HEK293T (cell line): ENCODE data around the gene CDC42EP3.
A peak's percentile ranks its signal among the peaks of the same experiment; 100 is the strongest.

Experiments used
- CTCF ChIA-PET: fragments of 350-600 bp; formaldehyde crosslinking; extraction: SDS; loops from one replicate; lab custom pipeline; 2021; ENCODE audit warnings: antibody characterized with exemption, inconsistent platforms; lab: Yijun Ruan, JAX
- POLR2A ChIA-PET: fragments of 350-600 bp; formaldehyde crosslinking; extraction: SDS; loops from one replicate; lab custom pipeline; 2020; ENCODE audit warnings: antibody characterized with exemption, inconsistent platforms; lab: Yijun Ruan, JAX
- DNase-seq: peaks from one replicate; pipeline ENCODE4 v3.0.0; 2012; ENCODE audit warnings: mixed read lengths; ENCODE audit errors: extremely low spot score
- ARNT ChIP-seq: fragments of 450-650 bp; IDR thresholded peaks from 2 replicates; pipeline ENCODE4 v1.6.1; 2017; ENCODE audit warnings: mild to moderate bottlenecking
- BHLHE40 ChIP-seq: fragments of 450-650 bp; IDR thresholded peaks from 2 replicates; pipeline ENCODE4 v1.6.1; 2016; ENCODE audit warnings: mild to moderate bottlenecking, moderate library complexity, borderline replicate concordance
- CTBP1 ChIP-seq: fragments of 450-650 bp; IDR thresholded peaks from 2 replicates; pipeline ENCODE4 v1.6.1; 2016; ENCODE audit warnings: borderline replicate concordance
- ELF4 ChIP-seq: fragments of 450-650 bp; IDR thresholded peaks from 2 replicates; pipeline ENCODE4 v1.6.1; 2017; ENCODE audit warnings: antibody characterized with exemption
- FOXA1 ChIP-seq: fragments of 450-650 bp; IDR thresholded peaks from 2 replicates; pipeline ENCODE4 v1.6.1; 2016; ENCODE audit warnings: mild to moderate bottlenecking
- FOXK2 ChIP-seq: fragments of 450-650 bp; IDR thresholded peaks from 2 replicates; pipeline ENCODE4 v1.6.1; 2016; ENCODE audit warnings: mild to moderate bottlenecking
- FOXM1 ChIP-seq: fragments of 450-650 bp; IDR thresholded peaks from 2 replicates; pipeline ENCODE4 v1.6.1; 2017; ENCODE audit warnings: mild to moderate bottlenecking, borderline replicate concordance
- HDGF ChIP-seq: fragments of 450-650 bp; IDR thresholded peaks from 2 replicates; pipeline ENCODE4 v1.6.1; 2017; ENCODE audit warnings: antibody characterized with exemption, borderline replicate concordance
- L3MBTL2 ChIP-seq: fragments of 450-650 bp; conservative IDR thresholded peaks from 2 replicates; pipeline ENCODE4 v1.6.1; 2016; ENCODE audit warnings: mild to moderate bottlenecking
- LEF1 ChIP-seq: fragments of 450-650 bp; IDR thresholded peaks from 2 replicates; pipeline ENCODE4 v1.6.1; 2017; ENCODE audit warnings: mild to moderate bottlenecking, borderline replicate concordance
- NFRKB ChIP-seq: fragments of 450-650 bp; IDR thresholded peaks from 2 replicates; pipeline ENCODE4 v1.6.1; 2016; ENCODE audit warnings: mild to moderate bottlenecking, moderate library complexity
- SP1 ChIP-seq: fragments of 450-650 bp; IDR thresholded peaks from 2 replicates; pipeline ENCODE4 v1.6.1; 2017
- SUZ12 ChIP-seq: fragments of 450-650 bp; IDR thresholded peaks from 2 replicates; pipeline ENCODE4 v1.6.1; 2016; ENCODE audit warnings: mild to moderate bottlenecking
- TARDBP ChIP-seq: fragments of 450-650 bp; IDR thresholded peaks from 2 replicates; pipeline ENCODE4 v1.6.1; 2016
- ZNF384 ChIP-seq: fragments of 450-650 bp; IDR thresholded peaks from 2 replicates; pipeline ENCODE4 v1.6.1; 2016
- TF ChIP-seq, protein P1 (sequence below): fragments of 450-650 bp; IDR thresholded peaks from 2 replicates; pipeline ENCODE4 v1.6.1; 2016

Gene CDC42EP3, protein sequence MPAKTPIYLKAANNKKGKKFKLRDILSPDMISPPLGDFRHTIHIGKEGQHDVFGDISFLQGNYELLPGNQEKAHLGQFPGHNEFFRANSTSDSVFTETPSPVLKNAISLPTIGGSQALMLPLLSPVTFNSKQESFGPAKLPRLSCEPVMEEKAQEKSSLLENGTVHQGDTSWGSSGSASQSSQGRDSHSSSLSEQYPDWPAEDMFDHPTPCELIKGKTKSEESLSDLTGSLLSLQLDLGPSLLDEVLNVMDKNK

DNA sequence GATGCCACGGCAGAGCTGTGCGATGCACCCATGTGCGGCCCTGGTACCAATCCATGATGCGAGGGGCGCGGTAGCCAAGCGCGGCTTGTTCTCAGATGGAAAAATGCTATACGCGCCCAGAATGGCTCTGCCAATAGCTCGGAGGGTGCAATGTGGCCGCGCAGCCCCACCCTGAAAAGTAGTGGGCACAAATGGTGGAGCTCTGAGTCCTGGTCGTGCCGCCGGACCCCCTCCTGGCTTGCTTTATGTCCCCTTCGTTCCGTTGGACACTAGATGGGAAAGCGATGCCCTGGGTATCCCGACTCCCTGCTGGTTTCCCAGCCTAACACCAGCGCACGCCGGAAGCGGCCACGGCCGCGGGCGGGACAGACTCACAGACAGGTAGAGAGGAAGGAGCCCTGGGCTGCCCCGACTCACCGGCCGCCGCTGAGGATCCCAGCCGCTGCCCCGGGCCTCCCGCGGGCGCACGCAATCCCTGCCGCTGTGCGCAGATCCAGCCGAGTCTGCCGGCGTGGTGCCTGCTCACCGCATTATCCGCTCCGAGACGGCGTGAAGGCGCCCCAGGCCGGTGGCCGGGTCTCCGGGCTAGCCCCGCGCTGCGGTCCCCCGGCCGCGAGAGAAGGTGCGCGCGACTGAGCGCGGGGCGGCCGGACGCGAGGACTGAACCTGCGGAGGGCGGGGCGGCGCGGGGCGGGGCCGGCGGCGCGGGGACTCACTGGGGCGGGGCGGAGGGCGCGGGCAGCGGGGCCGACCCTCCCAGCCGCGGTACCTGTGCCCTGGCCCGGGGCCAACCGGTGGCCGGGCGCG is at the start of gene CDC42EP3:
Gene CDC42EP3, minus strand, starts transcription at position 634 of the 807 bp plus-strand sequence. CDS start 25,055 bp downstream, outside the sequence.
- POLR2A ChIA-PET = interaction anchor here (0.7 to 1.2 kb wide), 10 partner anchors 14 to 165 kb away, joined by 3 to 5 read pairs (median 3); no protein-coding TSS in a partner anchor
- no peak for TF ChIP-seq CTBP1
- no peak for TF ChIP-seq HDGF
- TF ChIP-seq ARNT = no peak
- no peak for TF ChIP-seq FOXK2
- TF ChIP-seq, protein P1, sequence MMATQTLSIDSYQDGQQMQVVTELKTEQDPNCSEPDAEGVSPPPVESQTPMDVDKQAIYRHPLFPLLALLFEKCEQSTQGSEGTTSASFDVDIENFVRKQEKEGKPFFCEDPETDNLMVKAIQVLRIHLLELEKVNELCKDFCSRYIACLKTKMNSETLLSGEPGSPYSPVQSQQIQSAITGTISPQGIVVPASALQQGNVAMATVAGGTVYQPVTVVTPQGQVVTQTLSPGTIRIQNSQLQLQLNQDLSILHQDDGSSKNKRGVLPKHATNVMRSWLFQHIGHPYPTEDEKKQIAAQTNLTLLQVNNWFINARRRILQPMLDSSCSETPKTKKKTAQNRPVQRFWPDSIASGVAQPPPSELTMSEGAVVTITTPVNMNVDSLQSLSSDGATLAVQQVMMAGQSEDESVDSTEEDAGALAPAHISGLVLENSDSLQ = no peak
- TF ChIP-seq FOXA1 = no peak
- no peak for TF ChIP-seq ELF4
- no peak for TF ChIP-seq LEF1
- TF ChIP-seq ZNF384 = no peak
- no peak for TF ChIP-seq NFRKB
- no peak for TF ChIP-seq SUZ12
- TF ChIP-seq FOXM1 = no peak
- TF ChIP-seq SP1 = no peak
- TF ChIP-seq L3MBTL2 = no peak
- CTCF ChIA-PET = no interaction called here
- peak; percentile 67 for DNase-seq

DNA sequence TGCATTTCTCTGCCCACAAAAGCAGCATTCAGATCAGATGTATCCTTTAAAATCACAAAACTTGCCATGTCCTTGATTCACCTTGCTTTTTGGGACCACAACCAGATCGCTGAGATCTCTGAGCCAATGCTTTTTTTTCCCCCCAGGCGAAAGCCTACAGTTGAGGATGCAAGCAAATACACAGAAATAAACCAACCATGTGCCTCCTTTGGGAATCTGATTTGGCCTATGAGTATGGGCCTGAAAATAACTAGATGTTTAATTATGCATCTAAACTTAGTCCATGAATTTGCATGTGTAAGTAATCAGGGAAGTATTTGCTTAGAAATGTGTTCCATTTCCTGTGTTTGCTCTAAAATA is 49.7 kb upstream of the CDC42EP3 start:
- CTCF ChIA-PET = no interaction called here
- no peak for DNase-seq
- POLR2A ChIA-PET = no interaction called here

DNA sequence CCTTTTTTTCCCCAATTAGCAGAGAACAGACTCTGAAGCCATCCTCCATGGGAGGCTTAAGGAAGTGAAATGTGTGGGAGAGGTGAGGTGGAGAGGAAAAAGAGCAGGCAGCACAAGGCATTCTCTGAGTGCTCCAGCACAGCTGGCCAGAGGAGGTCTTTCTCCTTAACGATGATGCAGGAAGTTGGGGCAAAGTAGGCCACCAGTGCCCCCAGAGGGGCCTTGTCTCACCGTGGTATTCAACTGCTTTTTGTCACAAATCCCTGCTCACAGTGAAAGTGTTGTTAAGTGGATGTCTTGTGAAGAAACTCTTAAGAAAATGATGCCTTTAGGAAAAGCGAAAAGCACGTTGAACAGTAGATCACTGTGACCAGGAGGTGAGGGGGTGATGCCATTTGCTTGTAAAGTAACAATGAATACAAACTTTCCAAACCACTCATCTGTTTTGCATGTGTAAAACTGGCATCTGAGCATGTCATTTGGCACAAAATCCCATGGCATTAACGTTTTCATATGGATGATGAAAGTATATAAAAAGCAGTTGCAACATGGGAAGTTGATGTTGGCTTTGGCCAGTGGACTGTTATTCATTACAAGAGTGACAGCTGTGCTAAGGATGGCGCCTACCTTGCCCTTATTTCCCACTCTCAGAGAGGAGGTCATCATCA is 49.2 kb upstream of the CDC42EP3 start:
- no peak for TF ChIP-seq ARNT
- TF ChIP-seq LEF1 = no peak
- no peak for TF ChIP-seq SP1
- no peak for TF ChIP-seq TARDBP
- no peak for TF ChIP-seq FOXK2
- TF ChIP-seq SUZ12 = no peak
- TF ChIP-seq, protein P1 = no peak
- no peak for TF ChIP-seq HDGF
- TF ChIP-seq BHLHE40 = no peak
- no peak for TF ChIP-seq FOXA1
- TF ChIP-seq FOXM1 = no peak
- DNase-seq = no peak
- ChIA-PET CTCF (no interaction called here), POLR2A (interaction anchor here (1.0 kb wide), 1 partner anchor 49 kb away, joined by 3 read pairs; no protein-coding TSS in a partner anchor)

More for the DNA sequence above, 49.7 kb upstream of the CDC42EP3 start:
- TF ChIP-seq FOXA1 (no peak), BHLHE40 (no peak), ARNT (no peak), SUZ12 (no peak)
- TF ChIP-seq, protein P1 = no peak

DNA sequence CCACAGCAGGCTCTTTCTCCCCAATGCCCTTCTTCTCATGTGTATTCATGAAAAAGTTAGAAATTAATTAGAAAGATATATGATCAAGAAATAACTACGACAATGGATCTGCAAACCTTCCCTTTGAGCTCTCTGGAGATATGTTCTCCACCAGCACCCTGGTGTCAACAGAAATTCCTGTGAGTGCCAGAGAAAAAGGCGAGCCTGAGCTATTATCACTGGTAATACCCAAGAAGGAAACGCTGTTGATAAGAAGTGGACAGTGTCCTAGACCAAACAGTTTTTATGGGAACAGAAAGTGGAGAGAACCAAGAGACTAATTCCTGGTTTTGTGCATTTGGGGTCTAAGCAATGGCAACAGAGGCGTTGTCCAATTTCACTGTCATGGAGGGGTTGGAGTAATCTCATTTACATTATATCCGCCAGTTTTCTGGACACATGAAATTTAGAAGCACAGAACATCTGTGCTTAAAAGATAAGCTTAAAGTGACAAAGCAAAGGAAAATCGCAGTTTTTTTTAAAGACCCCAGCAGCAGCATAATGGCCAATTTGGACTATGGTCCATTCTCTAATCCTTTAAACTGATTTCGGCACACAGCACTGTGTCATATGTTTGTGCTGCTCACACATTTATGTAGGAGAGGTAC is 47.2 kb upstream of the CDC42EP3 start:
- TF ChIP-seq FOXK2 (no peak), TARDBP (no peak), ZNF384 (no peak), FOXM1 (no peak), LEF1 (no peak), HDGF (no peak), FOXA1 (no peak), ELF4 (no peak), BHLHE40 (no peak), SP1 (no peak), NFRKB (no peak)
- TF ChIP-seq, protein P1 = no peak
- ChIA-PET CTCF (interaction anchor here (0.6 kb wide), 1 partner anchor 120 kb away, joined by 3 read pairs; no protein-coding TSS in a partner anchor), POLR2A (no interaction called here)
- no peak for DNase-seq

DNA sequence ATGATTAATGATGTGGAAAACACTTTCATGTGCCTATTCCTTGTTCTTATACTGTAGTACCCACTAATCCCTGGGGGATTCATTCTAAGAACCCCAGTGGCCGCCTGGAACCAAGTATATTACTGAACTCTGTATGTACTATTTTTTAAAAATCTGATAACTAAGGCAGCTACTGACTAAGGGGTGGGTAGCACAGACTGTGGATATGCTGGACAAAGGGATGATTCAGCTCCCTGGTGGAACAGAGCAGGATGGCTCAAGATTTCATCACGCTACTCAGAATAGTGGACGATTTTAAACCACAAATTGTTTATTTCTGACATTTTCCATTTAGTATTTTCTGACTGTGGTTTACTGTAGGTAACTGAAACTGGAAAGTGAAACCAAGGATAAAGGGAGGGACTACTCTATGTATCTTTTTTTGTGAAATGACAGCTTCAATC is 41.8 kb upstream of the CDC42EP3 start:
- no peak for TF ChIP-seq HDGF
- TF ChIP-seq FOXM1 = no peak
- no peak for TF ChIP-seq FOXA1
- TF ChIP-seq BHLHE40 = no peak
- TF ChIP-seq TARDBP = no peak
- no peak for TF ChIP-seq ELF4
- no peak for TF ChIP-seq ZNF384
- TF ChIP-seq, protein P1 = no peak
- TF ChIP-seq LEF1 = no peak
- TF ChIP-seq L3MBTL2 = no peak
- TF ChIP-seq CTBP1 = no peak
- no peak for TF ChIP-seq NFRKB
- no peak for TF ChIP-seq ARNT
- TF ChIP-seq FOXK2 = no peak
- no peak for TF ChIP-seq SP1
- TF ChIP-seq SUZ12 = no peak
- POLR2A ChIA-PET = no interaction called here
- no peak for DNase-seq
- CTCF ChIA-PET = no interaction called here
